GM12872 (cell line): Measurements from ENCODE around the gene PLTP.

Experiments used
- TF ChIP-seq, protein P1 (sequence below): IDR thresholded peaks from 3 replicates; pipeline ENCODE4 v1.5.1; 2011; ENCODE audit warnings: low read depth, mild to moderate bottlenecking, low read length, moderate library complexity; ENCODE audit not compliant: insufficient read depth

PLTP gene

DNA sequence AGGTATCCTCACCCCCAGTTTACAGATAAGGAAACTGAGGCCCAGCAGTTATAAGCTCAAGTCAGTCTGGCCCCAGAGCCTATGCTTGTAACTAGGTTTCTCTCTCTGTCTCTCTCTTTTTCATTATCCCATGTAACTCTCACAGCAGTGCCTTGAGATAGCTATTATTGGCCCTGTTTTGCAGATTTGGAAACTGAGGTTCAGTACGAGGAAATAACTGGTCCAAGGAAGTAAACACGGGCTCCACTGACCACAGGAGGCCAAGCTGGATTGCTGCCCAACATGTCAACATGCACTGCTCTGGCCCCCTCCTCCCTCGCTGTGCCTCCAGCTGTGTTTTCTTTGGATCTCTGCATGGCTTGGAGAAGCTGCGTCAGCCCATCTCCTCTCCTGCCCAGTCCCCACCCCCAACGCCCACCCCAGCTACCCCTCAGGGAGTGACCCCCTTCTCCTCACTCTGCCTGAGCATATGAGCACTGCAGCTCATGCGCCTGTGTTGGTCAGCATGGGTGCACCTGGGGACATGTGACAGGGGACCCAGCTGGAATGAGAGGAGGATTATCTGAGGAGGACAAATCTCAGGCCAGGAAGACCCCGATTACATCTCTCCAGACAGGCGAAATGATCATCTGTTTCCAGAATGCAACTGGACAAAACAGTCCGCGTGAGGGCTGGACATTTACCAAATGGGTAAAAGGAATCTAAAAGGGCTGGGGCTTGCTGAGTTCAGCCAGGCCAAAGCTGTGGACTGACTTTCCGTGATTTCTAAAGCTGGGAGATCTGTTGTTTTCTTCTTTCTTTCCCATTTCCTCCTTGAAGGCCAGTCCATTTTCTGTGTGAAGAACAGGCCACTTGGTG, 7.8 kb upstream of the PLTP start:
- TF ChIP-seq, protein P1, sequence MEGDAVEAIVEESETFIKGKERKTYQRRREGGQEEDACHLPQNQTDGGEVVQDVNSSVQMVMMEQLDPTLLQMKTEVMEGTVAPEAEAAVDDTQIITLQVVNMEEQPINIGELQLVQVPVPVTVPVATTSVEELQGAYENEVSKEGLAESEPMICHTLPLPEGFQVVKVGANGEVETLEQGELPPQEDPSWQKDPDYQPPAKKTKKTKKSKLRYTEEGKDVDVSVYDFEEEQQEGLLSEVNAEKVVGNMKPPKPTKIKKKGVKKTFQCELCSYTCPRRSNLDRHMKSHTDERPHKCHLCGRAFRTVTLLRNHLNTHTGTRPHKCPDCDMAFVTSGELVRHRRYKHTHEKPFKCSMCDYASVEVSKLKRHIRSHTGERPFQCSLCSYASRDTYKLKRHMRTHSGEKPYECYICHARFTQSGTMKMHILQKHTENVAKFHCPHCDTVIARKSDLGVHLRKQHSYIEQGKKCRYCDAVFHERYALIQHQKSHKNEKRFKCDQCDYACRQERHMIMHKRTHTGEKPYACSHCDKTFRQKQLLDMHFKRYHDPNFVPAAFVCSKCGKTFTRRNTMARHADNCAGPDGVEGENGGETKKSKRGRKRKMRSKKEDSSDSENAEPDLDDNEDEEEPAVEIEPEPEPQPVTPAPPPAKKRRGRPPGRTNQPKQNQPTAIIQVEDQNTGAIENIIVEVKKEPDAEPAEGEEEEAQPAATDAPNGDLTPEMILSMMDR, result no peak

DNA sequence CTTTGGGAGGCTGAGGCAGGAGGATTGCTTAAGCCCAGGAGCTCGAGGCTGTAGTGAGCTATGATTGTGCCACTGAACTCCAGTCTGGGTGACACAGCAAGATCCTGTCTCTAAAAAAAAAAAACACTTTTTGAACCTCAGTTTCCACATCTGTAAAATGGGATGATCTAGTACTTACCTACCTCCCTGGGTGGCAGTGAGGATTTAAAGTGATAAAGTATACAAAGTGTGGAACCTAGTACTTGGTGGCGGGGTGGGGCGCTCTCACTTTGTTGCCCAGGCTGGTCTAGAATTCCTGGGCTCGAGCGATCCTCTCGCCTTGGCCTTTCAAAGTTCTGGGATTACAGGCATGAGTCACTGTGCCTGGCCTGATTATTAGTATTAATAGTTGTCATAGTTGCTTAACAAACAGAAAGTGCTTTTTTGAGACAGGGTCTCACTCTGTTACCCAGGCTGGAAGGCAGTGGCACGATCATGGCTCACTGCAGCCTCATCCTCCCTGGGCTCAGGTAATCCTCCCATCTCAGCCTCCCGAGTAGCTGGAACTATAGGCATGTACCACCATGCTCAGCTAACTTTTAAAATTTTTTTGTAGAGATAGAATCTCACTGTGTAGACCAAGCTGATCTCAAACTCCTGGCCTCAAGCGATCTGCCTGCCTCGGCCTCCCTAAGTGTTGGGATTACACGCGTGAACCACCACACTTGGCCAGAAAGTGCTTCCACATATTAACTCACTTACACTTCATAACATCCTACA, 7.0 kb upstream of the PLTP start:
- TF ChIP-seq, protein P1, result no peak

DNA sequence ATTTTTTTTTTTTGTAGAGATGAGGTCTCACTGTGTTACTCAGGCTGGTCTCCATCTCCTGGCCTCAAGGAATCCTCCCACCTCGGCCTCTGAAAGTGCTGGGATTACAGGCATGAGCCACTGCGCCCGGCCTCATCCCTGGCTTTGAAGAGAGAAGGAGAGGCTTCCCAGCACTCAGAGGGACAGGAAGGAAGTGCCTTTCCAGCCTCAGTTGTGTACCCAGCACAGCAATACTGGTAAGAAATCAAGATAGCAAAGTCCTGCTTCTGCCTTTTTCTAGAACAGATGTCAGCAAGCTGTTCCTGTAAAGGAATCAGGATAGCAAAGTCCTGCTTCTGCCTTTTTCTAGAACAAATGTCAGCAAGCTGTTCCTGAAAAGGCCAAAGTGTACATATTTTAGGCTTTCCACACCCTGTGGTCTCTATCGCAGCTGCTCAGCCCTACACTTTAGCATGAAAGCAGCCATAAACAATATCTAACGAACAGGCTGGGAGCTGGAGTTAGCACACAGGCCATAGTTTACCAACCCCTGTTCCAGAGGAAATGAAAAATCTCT, 6.3 kb upstream of the PLTP start:
- TF ChIP-seq, protein P1, result no peak

DNA sequence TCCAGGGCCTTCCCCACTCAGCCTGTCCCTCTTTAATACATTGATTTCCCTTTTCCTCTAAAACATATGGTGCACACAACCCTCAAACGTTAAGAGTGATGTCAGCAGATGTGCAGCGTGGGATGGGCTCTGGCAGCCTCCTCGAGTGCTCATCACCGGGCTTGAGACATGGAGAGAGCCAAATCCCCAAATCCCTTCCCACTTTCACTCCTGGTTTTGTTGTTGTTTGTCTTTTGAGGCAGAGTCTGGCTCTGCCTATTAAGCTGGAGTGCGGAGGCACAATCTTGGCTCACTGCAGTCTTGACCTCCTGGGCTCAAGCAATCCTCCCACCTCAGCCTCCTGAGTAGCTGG, 5.8 kb upstream of the PLTP start:
- TF ChIP-seq, protein P1, result no peak

DNA sequence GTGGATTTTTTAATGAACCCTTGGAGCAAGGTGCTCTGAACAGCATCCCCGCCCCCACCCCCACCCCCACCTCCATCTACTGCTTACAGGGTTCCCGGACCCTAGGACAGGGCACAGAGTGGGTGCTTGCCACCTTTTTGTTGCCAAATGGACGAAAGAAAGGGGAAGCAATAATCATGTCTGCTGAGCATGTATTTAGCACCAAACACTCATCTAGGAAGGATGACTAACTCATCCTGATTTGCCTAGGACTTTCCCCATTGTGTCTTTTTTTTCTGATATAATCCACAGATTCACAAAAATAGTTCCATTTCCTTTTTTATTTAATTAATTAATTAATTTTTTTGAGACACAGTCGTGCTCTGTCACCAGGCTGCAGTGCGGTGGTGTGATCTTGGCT, 1.2 kb upstream of the PLTP start:
- TF ChIP-seq, protein P1, result no peak

DNA sequence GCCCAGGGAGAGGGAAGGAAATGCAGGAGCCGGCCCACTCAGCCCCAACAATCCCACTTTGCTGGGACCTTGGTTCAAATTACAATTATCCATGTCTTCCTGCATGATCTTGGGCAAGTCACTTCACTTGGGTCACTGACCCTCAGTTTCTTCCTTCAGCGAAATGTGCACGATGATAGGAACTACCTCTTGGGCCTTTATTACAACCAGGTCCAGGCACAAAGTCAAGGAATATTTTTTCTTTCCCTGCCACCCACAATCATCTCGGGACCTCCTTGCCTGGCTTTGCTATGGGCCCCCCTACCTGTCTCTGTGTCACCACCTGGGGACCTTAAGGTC, 358 bp upstream of the PLTP start:
- TF ChIP-seq, protein P1, result no peak

DNA sequence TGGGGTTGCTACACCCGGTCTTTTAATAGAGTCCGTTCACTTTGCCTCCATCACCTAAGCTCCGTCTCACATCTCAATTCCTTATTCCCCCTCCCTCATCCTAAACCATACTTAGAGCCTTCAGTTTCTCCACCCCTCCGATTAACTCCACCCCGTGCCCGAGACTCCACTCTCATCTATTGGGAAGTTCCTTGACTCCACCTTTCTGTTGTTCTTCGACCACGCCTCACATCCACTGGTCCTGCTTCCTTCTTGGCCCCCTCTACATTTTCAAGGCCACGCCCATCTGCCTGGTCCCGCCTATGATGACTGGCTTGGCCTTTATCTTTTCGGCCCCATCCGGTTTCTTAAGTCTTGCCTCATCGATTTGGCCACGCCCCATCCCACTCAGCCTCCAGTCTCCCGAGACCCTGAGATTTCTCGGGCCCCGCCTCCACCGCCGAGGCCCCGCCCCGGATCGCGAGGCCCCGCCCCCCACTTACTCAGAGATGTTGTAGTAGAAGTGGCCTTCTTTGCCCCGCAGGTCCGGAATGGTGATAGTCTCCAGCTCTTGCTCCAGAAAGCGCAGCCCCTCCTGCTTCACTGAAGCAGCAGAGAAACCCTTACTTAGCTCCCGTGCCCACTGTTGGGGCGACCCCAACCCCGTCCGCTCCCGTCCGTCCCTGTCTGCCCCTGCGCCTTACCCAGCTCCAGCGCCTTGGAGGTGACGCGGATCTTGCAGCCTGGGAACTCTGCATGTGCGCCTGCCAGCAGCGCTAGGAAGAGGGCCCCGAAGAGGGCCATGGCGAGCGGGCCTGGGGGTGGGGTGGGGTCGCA, 1.1 kb downstream of the PLTP start:
- TF ChIP-seq, protein P1, result no peak
